DMS53 treated with DMSO at 0.1 percent for 48 hours (cell line): Measurements from ENCODE around the gene LRRC55.

Source experiments
- DNase-seq: peaks from one replicate; lab custom pipeline; 2025; ENCODE audit not compliant: unreplicated experiment; lab: John Stamatoyannopoulos, UW

Gene LRRC55, protein sequence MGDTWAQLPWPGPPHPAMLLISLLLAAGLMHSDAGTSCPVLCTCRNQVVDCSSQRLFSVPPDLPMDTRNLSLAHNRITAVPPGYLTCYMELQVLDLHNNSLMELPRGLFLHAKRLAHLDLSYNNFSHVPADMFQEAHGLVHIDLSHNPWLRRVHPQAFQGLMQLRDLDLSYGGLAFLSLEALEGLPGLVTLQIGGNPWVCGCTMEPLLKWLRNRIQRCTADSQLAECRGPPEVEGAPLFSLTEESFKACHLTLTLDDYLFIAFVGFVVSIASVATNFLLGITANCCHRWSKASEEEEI

DNA sequence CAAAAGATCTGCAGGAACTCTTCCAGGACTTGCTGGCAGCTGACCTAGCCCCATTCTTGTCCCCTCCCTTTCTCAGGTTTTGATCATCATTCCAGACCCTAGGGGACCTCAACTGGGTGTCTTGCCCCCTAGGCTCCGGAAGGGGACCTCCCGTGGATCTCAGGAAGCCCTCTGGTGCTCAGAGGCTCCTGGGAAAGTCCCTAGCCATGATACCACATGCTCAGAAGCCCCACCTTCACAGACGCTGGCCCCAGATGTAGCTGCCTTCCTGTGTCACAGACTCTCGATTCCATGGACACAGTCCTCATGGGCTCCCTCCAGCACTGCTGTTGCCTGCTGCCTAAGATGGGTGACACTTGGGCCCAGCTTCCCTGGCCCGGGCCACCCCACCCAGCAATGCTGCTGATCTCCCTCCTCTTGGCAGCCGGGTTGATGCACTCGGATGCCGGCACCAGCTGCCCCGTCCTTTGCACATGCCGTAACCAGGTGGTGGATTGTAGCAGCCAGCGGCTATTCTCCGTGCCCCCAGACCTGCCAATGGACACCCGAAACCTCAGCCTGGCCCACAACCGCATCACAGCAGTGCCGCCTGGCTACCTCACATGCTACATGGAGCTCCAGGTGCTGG is at the start of gene LRRC55:
Gene LRRC55, plus strand, starts transcription at position 276 of the 628 bp plus-strand sequence. Its CDS starts 70 bp downstream, at position 346.
- no peak for DNase-seq

DNA sequence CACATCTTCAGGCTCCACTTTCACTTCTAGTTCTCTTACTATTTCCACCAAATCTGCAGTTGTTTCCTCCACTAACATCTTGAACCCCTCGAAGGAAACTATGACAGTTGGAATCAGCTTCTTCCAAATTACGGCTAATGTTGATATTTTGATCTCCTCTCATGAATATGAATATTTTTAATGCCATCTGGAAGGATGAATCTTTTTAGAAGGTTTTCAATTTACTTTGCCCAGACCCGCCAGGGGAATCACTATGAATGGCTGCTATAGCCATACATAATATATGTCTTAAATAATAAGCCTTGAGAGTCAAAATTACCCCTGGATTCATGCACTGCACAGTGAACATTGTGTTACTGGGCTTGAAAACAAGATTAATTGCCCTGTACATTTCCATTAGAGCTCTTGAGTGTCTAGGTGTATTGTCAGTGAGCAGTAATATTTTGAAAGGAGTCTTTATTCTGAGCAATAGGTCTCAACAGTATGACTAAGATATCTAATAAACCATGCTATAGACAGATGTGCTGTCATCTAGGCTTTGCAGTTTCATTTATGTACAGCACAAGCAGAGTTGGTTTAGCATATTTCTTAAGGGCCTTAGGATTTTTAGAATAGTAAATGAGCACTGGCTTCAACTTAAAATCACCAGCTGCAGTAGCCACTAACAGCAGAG is 48.3 kb upstream of the LRRC55 start:
- DNase-seq: no peak

DNA sequence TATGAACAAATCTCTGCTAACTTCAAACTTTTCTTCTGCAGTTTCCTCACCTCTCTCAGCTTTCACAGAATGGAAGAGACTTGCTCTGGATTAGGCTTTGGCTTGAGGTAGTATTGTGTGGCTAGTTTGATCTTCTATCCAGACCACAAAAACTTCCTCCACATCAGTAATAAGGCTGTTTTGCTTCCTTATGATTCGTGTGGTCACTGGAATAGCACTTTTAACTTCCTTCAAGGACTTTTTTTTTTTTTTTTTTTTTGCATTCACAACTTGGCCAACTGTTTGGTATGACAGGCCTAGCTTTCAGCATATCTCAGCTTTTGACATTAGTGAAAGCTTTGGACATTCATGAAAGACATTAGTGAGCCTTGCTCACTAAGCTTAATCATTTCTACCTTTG is 47.5 kb upstream of the LRRC55 start:
- DNase-seq: no peak

DNA sequence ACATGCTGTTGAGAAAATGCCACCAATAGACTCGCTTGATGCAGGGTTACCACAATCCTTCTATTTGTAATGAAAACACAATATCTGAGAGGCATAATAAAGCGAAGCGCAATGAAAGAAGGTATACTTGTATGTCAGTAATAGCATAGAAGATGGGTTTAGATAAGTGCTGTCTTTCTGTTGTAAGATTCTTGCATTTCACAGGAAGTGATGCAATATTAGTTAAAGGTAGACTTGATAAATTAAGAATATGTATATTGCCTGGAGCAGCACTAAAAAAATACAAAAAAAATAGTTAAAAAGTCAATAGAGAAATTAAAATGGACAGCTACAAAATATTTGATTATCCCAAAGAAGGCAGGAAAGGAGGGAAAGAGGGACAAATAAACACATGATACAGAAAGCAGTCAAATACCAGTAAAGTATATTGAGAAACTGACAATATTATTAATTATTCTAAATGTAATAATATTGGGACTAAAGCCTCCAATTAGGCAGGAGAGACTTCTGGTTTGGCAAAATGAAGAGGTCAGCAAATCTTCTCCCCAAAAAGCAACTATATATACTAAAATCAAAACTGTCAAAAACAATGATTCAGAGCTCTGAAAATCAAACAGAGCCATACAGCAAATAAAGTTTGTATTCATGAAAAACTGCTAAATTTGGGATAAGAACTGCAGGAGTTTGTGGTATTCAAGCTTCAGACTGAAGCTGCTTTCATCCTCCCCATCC is 46.6 kb upstream of the LRRC55 start:
- DNase-seq: no peak

DNA sequence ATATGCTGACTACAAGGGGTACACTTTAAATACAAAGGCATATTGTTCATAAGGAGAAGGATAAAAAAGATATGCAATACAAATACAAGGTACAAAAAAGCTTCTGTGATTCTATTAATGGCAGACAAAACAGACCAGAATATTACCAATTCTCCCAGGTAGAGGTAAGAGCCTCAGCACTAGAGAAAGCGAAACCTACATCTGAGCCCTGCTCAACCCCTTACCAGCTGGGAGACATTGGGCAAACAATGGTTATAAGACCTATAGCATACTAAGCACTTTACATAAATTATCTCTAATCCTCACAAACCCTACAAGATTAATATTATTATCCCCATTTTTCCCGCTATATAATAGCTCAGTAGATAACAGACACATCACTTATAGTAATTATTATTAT is 41.2 kb upstream of the LRRC55 start:
- DNase-seq: no peak

DNA sequence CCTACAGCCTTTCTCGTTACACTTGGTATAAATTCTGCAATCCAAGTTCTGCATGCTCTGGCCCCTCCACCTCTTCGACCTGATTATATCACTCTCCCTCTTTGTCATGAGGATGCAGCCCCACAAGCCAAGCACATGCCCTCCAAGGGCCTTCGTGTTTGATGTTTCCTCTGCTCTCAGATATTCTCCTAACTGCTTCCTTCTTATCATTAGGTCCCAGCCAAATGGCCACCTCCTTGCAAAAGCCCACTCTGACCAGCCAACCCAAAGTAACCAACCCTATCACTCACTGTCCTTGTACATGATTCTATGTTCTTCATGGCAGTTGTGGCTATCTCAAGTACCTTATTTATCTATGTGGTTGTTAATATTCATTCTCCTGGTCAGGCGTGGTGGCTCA is 38.3 kb upstream of the LRRC55 start:
- no peak for DNase-seq

DNA sequence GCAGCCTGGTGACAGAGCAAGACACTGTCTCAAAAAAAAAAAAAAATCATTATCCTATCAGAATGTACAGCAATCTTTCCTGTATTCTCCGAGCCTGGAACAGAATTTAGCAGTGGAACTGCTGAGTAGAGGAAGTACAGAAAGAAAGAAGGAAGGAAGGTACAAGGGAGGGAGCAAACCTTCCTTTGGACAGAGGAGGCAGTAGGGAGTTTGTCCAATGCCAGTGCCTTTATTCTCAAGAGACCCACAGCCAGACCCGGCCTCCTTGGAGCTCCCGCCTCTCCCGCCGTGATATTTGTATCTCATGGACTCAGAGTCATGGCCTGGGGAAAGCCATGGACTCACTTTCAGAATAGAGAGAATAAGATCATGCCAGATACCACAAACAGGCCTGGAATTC is 37.7 kb upstream of the LRRC55 start:
- DNase-seq: no peak

DNA sequence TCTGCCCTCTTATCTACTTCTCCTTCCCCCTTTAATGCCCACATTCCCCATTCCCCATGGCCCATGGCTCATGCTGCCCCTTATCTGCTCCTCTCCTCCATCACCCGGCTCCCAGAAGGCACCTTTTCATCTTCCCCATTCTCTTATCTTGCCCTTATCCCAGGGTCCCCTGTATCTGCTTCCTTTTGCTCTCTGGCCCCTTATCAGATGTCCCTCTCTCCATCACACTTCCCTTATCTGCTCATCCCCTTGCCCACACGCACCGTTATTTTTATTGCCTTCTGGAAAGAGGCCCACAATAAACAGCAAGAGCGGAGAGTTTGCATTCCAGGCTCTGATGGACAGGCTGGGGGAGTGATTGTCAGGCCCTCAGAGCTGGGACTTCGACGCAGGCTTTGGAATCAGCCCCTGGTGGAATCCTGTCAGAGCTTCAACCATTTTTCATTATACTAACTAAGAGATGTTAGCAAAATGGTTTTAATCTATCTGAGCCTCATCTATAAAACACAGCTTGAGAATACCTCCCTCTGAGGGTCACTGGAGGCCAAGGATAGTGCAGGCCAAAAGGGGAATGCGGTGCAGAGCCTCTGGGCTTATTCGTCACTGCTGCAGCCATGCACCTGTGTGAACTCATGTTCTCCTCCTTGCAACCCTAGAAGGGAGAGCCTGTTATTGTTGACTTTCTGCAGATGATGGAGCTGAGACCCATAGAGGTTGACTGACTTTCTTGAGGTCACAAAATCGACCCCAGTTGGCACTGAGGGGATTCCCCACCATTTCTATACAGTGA is 37.0 kb upstream of the LRRC55 start:
- DNase-seq: no peak

DNA sequence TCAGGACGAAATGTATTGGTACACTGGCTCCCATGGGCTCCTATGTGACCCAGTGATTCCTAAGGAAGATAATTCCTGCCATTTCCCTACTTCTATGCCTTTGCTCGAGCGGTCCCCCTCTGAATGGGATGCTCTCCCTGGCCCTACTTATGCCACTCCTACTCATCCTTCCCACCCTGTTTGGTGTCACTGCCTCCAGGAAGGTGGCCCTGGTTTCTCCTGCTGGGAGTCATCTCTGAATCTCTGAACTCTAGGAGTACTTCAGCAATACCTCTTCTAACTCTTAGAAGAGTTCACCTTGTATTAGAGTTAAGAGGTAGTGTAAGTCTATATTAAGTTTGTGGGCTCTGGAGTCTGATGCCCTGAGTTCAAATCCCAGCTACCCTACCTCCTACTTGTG is 35.5 kb upstream of the LRRC55 start:
- DNase-seq: no peak

DNA sequence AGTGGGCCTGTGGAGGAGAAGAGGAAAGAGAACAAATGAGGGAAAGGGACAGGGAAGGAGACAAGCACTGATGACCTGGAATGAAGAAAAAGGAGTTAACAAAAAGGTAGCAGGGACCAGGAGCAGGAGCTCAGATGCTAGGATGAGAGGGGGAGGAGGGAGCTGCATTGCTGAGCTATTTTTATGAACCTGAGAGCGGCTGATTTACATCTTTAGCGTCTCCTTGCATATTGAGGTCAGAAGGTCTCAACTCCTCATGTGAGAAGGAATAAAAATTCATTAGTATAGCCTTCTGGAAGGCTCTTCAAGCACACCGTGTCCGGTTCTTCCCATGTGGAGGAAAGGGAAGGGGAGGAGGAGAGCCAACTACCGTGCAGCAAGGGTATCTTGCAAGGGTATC is 33.1 kb upstream of the LRRC55 start:
- DNase-seq: no peak

DNA sequence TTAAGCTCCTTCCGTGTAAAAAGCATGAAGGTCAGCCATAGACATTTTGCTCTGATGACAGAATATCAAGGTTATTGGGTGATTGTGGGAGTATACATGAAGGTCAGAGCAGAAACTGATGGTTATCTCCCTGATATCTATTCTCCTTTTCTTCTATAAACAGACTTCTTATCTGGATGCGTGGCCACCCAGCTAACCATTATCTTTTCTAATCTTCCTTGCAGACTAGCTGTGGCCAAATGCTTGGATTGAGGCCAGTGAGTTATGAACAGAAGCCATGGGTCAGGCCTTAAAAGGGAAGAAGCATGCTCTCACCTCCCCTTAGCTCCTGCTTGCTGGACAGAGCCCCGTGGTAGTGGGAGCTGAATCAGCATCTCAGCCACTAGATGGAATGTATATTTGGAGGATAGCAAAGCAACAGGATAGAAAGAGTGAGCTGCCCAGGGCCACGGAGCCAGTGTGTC is 31.3 kb upstream of the LRRC55 start:
- DNase-seq: no peak

DNA sequence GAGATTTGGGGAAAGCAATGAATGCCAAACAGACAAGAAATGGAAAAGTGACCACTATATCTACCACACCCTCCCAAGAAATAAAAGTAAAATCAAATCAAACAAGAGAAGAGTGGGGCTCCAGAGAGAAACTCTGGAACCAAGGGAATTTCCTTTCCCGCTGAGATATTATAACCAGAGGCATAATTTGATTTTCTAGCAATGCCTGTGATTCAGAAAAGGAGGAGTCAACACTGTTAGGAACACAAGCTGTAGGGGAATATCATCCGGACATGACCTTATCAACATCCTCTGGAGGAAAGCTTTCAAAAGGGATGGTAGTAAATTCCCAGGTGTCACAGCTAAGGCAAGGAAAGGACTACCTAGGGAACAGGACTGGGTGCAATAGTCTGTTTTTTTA is 29.6 kb upstream of the LRRC55 start:
- no peak for DNase-seq

DNA sequence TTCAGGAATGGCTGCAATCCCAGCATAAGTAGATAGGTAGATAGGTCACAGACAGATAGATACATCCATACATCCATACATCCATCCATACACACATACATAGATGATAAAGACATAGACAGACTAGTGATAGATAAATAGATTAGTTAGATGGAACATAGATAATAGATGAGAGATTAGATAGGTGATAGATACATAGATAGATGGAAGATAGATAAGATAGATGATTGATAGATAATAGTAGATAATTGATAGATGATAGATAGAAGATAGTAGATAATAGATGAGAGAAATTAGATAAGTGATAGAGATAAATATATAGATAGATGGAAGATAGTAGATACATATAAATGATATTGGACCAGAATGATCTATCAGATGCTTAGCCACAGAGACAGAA is 28.3 kb upstream of the LRRC55 start:
- no peak for DNase-seq

DNA sequence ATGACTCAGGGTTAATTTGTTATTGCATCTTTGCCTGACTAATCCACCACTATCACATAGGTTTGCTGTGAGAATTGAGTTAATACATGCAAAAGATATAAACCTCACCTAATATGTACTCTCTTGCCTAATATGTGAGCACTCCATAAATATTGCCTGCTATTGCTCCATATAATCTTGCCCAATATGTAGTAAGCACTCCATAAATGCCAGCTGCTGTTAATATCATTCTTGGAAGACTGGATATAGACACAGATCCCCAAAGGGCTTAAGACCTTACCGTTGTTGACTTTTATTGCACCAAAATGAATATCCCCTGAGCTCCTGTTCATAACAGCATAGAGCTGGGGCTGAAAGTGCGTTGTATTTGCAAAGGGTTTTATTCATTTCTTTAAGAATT is 27.0 kb upstream of the LRRC55 start:
- no peak for DNase-seq

DNA sequence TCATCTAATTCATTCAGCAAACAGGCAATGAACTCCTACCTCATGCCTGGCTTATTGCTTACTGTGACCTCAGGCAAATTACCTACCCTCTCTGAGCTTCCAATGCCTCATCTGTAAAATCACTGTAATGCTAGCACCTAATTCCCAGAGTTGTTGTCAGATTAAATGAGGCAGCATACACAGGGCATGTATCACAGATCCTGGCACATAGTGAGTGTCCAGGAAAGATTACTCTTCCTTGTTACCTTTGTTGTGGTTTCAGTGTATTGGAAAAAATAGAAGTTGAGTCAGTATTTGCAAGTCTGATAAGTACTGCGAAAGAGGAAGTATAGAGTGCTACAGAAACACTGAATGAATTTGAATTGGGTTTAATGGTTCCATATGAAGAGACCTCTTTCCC is 26.4 kb upstream of the LRRC55 start:
- no peak for DNase-seq

DNA sequence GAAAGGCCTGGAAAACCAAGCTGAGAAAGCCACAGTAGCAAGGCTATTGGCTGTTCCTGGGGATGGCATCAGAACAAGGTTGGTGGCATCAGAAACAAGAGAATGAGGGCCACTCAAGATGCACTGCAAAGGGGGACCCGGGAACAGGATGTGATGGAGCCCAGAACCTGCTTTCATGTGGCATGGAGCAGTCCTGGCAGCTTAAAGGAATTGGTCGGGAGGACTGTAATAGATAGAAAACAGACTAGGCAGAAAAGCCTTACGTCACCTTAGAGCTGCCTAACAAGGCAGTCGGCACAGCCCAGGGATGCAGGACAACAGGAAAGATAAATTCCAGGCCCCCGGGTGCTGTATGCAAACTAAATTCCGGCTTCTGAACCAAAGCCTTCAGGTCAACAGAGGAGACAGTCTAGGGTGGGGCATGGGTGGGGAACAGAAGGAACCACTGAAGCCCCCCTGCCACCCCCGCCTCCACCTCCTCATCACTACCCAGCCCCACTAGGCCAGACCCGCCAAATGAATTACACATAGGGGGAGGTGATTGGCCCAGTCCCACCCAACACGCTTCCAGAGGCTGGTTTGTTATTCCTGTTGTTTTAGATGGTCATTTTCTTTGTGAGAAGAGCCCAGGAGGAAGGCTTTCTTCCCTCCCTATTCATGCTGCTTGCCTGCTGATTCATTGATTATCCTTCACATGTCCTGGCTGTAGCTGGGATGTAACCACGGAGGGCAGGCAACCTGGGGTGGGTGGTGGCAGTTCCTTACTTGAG is 25.7 kb upstream of the LRRC55 start:
- no peak for DNase-seq

DNA sequence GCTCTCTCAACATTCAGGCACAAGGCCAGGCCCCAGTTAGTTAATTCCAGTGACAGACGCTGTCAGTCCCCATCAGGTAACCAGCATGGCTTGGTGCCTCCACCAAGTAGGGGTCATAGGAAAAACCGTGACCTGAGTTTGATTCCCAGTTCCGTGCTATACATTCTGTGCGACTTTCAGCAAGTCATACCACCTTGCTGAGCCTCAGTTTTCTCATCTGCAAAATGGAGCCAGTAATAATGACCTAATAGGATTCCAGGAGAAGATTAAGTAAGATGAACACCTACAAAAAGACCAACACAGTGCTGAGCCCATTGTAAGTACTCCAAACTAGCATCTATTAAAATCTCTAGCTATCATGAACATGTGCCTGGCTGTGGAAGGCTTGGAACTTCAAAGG is 24.8 kb upstream of the LRRC55 start:
- no peak for DNase-seq

DNA sequence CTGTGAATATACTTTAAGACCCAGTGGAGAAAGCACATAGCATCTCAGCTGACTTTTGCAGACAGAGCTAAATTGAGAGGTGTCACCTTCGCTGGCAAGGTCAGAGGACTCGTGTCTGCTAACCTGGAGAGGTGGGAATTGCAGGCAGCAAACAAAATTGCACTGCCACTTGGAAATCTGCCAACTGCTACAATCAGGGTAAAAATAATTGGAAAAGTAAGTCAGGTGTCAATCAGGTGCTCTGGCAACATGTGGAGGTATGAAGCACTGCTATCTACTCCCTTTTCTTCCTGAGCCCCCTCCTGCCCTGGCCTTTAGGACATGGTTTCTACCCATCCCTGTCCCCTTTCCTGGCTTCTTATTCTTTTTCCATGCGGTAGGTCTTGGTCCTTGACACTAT is 24.1 kb upstream of the LRRC55 start:
- DNase-seq: no peak

DNA sequence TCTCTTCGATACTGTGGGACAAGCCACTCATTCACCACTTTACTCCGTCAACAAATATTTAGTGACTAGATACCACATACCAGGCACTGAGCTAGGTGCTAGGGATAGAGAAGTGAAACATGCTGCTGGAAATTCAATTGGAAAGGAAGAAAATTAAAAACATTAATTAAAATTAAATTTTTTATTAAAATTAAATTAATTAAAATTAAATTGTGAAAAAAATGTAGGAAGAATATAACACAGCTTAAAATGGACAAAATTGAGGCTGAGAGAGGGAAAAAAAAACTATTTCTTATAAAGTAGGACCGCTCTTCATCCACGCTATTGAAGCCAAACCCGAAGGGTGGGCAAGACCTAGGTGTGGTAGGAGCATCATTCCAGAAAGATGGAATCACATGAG is 23.6 kb upstream of the LRRC55 start:
- DNase-seq: no peak

DNA sequence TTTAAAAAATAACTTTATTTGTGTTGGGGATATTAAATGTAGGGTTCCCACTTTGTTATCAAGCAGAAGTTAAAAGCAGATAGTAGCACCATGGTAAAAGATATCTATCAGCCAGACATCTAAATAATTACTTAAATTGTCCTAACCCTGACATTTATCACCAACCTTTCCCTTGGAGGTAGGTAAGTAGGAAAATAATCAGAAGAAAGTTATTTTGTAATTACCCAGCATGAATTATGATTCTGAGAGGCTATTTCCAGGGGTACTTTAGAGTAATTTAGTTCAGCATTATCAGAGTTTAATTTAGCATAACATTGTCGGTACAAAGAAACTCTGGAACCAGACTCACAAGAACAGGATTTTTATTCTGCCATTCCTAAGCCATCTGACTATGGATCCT is 23.2 kb upstream of the LRRC55 start:
- no peak for DNase-seq
